A549 (cell line): Measurements from ENCODE around the gene ALDH3B1. TPM values are rescaled to one million over a fixed set of nuclear protein-coding genes. Genes with fewer than 3 reads are reported as not detected.

ENCODE experiments used
- ATAC-seq, 2 experiments: fragments of 200-7000 bp in 1 of 2; fragments of >200 bp in 1 of 2; cut with Nextera tagmentation in 1 of 2; cut with Tn5 transposase in 1 of 2; 3 replicates each; pipeline versions ENCODE4 v1.8.0 to v1.9.1; 2018 to 2020; ENCODE audit warnings: mild to moderate bottlenecking in 1 of 2, moderate library complexity in 1 of 2
- CTCF ChIA-PET: fragments of 300-600 bp; sonication (Branson Sonifier 250); formaldehyde crosslinking; extraction: SDS; loops from one replicate; lab custom pipeline; 2021; ENCODE audit warnings: antibody characterized with exemption, inconsistent platforms; lab: Yijun Ruan, JAX
- POLR2A ChIA-PET: fragments of 350-600 bp; formaldehyde crosslinking; extraction: SDS; loops from one replicate; lab custom pipeline; 2021; ENCODE audit warnings: antibody characterized with exemption, inconsistent platforms; lab: Yijun Ruan, JAX
- DNase-seq, 2 experiments: peaks; one replicate each; pipeline versions ENCODE4 v3.0.0 to v3.0.0-alpha.2; 2011 to 2016; ENCODE audit warnings: low read depth in 1 of 2, low spot score in 1 of 2
- FAIRE-seq: peaks from 2 replicates; lab custom pipeline; 2011; peaks lifted over from hg19 to GRCh38; lab: Jason Lieb, UNC
- H3K27ac ChIP-seq, 2 experiments: fragments of >200 bp; sonication (Bioruptor Twin); formaldehyde crosslinking; 3 replicates each; pipeline ENCODE4 v1.5.1; 2016 to 2017
- H3K4me1 ChIP-seq: fragments of >200 bp; sonication (Bioruptor Twin); formaldehyde crosslinking; 3 replicates; pipeline ENCODE4 v1.6.1; 2016
- H3K4me2 ChIP-seq: fragments of >200 bp; sonication (Bioruptor Twin); formaldehyde crosslinking; 3 replicates; pipeline ENCODE4 v1.6.1; 2016
- H3K4me3 ChIP-seq: fragments of >200 bp; sonication (Bioruptor Twin); formaldehyde crosslinking; 3 replicates; pipeline ENCODE4 v1.5.1; 2016
- H3K9me3 ChIP-seq: fragments of >200 bp; sonication (Bioruptor Twin); formaldehyde crosslinking; 3 replicates; pipeline ENCODE4 v1.6.1; 2016
- CBX2 ChIP-seq: fragments of 200-600 bp; sonication (generic); IDR thresholded peaks from 2 replicates; pipeline ENCODE4 v1.6.1; 2016; ENCODE audit warnings: low read depth, mild to moderate bottlenecking, borderline replicate concordance
- CBX8 ChIP-seq: fragments of 200-600 bp; sonication (generic); IDR thresholded peaks from 2 replicates; pipeline ENCODE4 v1.6.1; 2016
- CHD2 ChIP-seq: fragments of 150-350 bp; IDR thresholded peaks from 2 replicates; pipeline ENCODE4 v1.6.1; 2014; ENCODE audit warnings: low read length; ENCODE audit not compliant: partially characterized antibody
- CHD4 ChIP-seq: fragments of 200-600 bp; sonication (generic); IDR thresholded peaks from 2 replicates; pipeline ENCODE4 v1.6.1; 2016; ENCODE audit warnings: antibody characterized with exemption, mild to moderate bottlenecking, borderline replicate concordance
- EHF ChIP-seq: fragments of 250-450 bp; sonication (Bioruptor Pico); IDR thresholded peaks from 2 replicates; pipeline ENCODE4 v1.5.0; 2020; ENCODE audit warnings: mild to moderate bottlenecking
- EP300 ChIP-seq, 2 experiments: fragments of >200 bp; sonication (Bioruptor Twin); formaldehyde crosslinking; IDR thresholded peaks; 2 replicates in 1 of 2; 3 replicates in 1 of 2; pipeline ENCODE4 v1.6.1; 2016 to 2017
- ESRRA ChIP-seq: fragments of 150-350 bp; IDR thresholded peaks from 2 replicates; pipeline ENCODE4 v1.6.1; 2014; ENCODE audit warnings: mild to moderate bottlenecking, low read length, borderline replicate concordance
- FOSB ChIP-seq: fragments of 250-450 bp; sonication (Bioruptor Pico); IDR thresholded peaks from 2 replicates; pipeline ENCODE4 v1.5.0; 2020; ENCODE audit warnings: mild to moderate bottlenecking, moderate library complexity
- HDAC2 ChIP-seq: fragments of 200-600 bp; sonication (generic); IDR thresholded peaks from 2 replicates; pipeline ENCODE4 v1.6.1; 2016
- HMGXB4 ChIP-seq: fragments of 250-450 bp; sonication (Bioruptor Pico); IDR thresholded peaks from 2 replicates; pipeline ENCODE4 v1.5.0; 2021; ENCODE audit warnings: mild to moderate bottlenecking, moderate library complexity, borderline replicate concordance
- MAZ ChIP-seq: fragments of 150-350 bp; IDR thresholded peaks from 2 replicates; pipeline ENCODE4 v1.6.1; 2014; ENCODE audit warnings: antibody characterized with exemption, low read depth, low read length, borderline replicate concordance
- MYC ChIP-seq: IDR thresholded peaks from 2 replicates; pipeline ENCODE4 v1.6.1; 2012; ENCODE audit warnings: mild to moderate bottlenecking, inconsistent platforms, low read length, improper control_type of control experiment, borderline replicate concordance
- NPAS2 ChIP-seq: fragments of 250-450 bp; sonication (Bioruptor Pico); IDR thresholded peaks from 2 replicates; pipeline ENCODE4 v1.8.0; 2022; ENCODE audit warnings: mild to moderate bottlenecking, moderate library complexity, borderline replicate concordance
- POLR2A ChIP-seq: IDR thresholded peaks from 2 replicates; pipeline ENCODE4 v1.6.1; 2012; ENCODE audit warnings: mild to moderate bottlenecking, low read length
- RFX5 ChIP-seq: fragments of 450-650 bp; IDR thresholded peaks from 2 replicates; pipeline ENCODE4 v1.7.1; 2014; ENCODE audit warnings: antibody characterized with exemption, mild to moderate bottlenecking, moderate library complexity
- TFCP2L1 ChIP-seq: fragments of 250-450 bp; sonication (Bioruptor Pico); IDR thresholded peaks from 2 replicates; pipeline ENCODE4 v1.5.0; 2021; ENCODE audit warnings: mild to moderate bottlenecking
- USF2 ChIP-seq: fragments of 450-650 bp; IDR thresholded peaks from 2 replicates; pipeline ENCODE4 v1.6.1; 2014; ENCODE audit warnings: antibody characterized with exemption
- ZC3H11A ChIP-seq: fragments of 450-650 bp; IDR thresholded peaks from 2 replicates; pipeline ENCODE4 v1.6.1; 2014; ENCODE audit warnings: antibody characterized with exemption, mild to moderate bottlenecking
- WGBS: methylation state at CpG from one replicate; pipeline ENCODE4 v1.1.6; 2017; ENCODE audit errors: missing lambda C conversion rate; 5-methylcytosine and 5-hydroxymethylcytosine counted together
- polyA plus RNA-seq, 4 experiments: library from polyadenylated mRNA; depleted of rRNA in 3 of 4; stranded (reverse); fragments of >200 nt; fragmentation: RNase III in 1 of 4; extraction: RNeasy Plus Mini Kit Qiagen cat#74134 plus additional on column Dnase treatment in 1 of 4; gene quantifications; 2 replicates in 3 of 4; 3 replicates in 1 of 4; pipeline ENCODE4 v1.2.3, GENCODE V29; 2011 to 2017

The ALDH3B1 gene
- polyA plus RNA-seq, 2 of the 4 experiments (the other 2 are of a cell fraction) = 93.7 to 130 TPM

- WGBS = 96% methylated on average over 30 of the region's 40 CpGs
- no peak for DNase-seq
- Histone ChIP-seq H3K4me1 (0 out of 3 replicates have a peak, but pooled peaks cover 3% of the 10 kb centered on the region), H3K4me2 (no peak overlapping the region), H3K27ac (no peak overlapping the region)
- CTCF ChIA-PET = no interaction called here
- ATAC-seq = no peak
- FAIRE-seq = no peak
- TF ChIP-seq TFCP2L1 (CRISPR knock-in tag) (no peak), HDAC2 (no peak), ESRRA (no peak), CBX8 (no peak), CHD2 (no peak), EP300 (IDR thresholded peaks at IDR 0.05) (no peak), CBX2 (no peak), EHF (CRISPR knock-in tag) (no peak), HMGXB4 (CRISPR knock-in tag) (no peak), FOSB (no peak), RFX5 (no peak), CHD4 (no peak), ZC3H11A (no peak), MAZ (no peak), USF2 (no peak), MYC (no peak)
- TF ChIP-seq, all 56 proteins: peak for 0
- POLR2A ChIA-PET = no interaction called here
- Histone ChIP-seq H3K4me3 (no peak overlapping the region), H3K9me3 (no peaks in the 10 kb centered on the region)
Measured at GRCh38 chr11:68049509-68050370, 39.6 kb downstream of the ALDH3B1 start.

DNA sequence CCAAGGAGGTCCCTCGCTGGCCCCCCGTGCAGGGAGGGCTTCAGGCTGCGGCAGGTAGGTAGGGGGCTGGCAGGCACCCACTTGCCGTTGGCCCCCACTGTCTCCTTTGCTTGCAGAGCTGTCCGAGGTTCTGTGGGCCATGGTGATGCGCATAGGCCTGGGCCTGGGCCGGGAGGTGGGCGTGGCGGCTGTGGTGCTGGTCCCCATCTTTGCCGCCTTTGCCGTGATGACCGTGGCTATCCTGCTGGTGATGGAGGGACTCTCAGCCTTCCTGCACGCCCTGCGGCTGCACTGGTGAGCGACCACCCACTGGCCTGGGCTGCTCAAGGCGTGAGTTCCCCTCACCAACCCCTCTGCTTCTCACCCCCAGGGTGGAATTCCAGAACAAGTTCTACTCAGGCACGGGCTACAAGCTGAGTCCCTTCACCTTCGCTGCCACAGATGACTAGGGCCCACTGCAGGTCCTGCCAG lies 40.3 kb downstream of the ALDH3B1 start:
- Histone ChIP-seq H3K4me2 (no peak overlapping the region), H3K4me1 (0 out of 3 replicates have a peak, but pooled peaks cover 3% of the 10 kb centered on the region), H3K9me3 (no peaks in the 10 kb centered on the region), H3K27ac (no peak overlapping the region), H3K4me3 (no peak overlapping the region)
- ATAC-seq = no peak
- FAIRE-seq = no peak
- WGBS = 92% methylated on average over 18 of the region's 18 CpGs
- TF ChIP-seq POLR2A (no peak), RFX5 (no peak), NPAS2 (no peak), CHD4 (no peak), EP300 (IDR thresholded peaks at IDR 0.05) (no peak), TFCP2L1 (CRISPR knock-in tag) (no peak), EHF (CRISPR knock-in tag) (no peak)
- POLR2A ChIA-PET = no interaction called here
- CTCF ChIA-PET = interaction anchor here (0.8 kb wide), 1 partner anchor 56 kb away, joined by 4 read pairs; no protein-coding TSS in a partner anchor
- DNase-seq = no peak
